Activated CD8-positive, alpha-beta memory T cell treated with anti-CD3 and anti-CD28 coated beads for 1 hour (primary cell): Measurements from ENCODE around the gene UPK3A.
A peak's percentile ranks its signal among the peaks of the same experiment; 100 is the strongest.

Source experiments
- DNase-seq, 2 donors: peaks; one replicate each; pipeline ENCODE4 v3.0.0-alpha.2; 2020; ENCODE audit warnings: low read depth in 1 of 2; ENCODE audit errors: extremely low read depth in 1 of 2

Gene UPK3A

GRCh38 chr22:45284705-45285262, at the start of gene UPK3A:
Gene UPK3A (plus strand): TSS chr22:45284949. CDS start chr22:45285014, 65 bp downstream.
- DNase-seq, result peak in 1 of 2 donors; percentile 41

- DNase-seq, result no peak
Observed at GRCh38 chr22:45235101-45235777, 49.5 kb upstream of the UPK3A start.

GRCh38 chr22:45235851-45236342, 48.9 kb upstream of the UPK3A start:
- DNase-seq, result no peak

GRCh38 chr22:45237065-45237990, 47.4 kb upstream of the UPK3A start:
- no peak for DNase-seq

GRCh38 chr22:45238076-45238956, 46.4 kb upstream of the UPK3A start:
- DNase-seq, result no peak

GRCh38 chr22:45238957-45239680, 45.6 kb upstream of the UPK3A start:
- no peak for DNase-seq

- no peak for DNase-seq
Observed at GRCh38 chr22:45239681-45240051, 45.1 kb upstream of the UPK3A start.

- DNase-seq, result peak in 1 of 2 donors; percentile 24
Observed at GRCh38 chr22:45240104-45240809, 44.5 kb upstream of the UPK3A start.

- peak; percentile 53 to 76 for DNase-seq
Observed at GRCh38 chr22:45240810-45241631, 43.7 kb upstream of the UPK3A start, which contains the start of gene KIAA0930. Gene KIAA0930 (minus strand): TSS chr22:45240894. CDS start chr22:45240703, 191 bp downstream.

GRCh38 chr22:45242778-45243191, 42.0 kb upstream of the UPK3A start:
- DNase-seq, result no peak

GRCh38 chr22:45244916-45245315, 39.8 kb upstream of the UPK3A start:
- DNase-seq, result no peak

- DNase-seq, result no peak
Observed at GRCh38 chr22:45246060-45246985, 38.4 kb upstream of the UPK3A start.

GRCh38 chr22:45248832-45249561, 35.8 kb upstream of the UPK3A start:
- no peak for DNase-seq

GRCh38 chr22:45251825-45252224, 32.9 kb upstream of the UPK3A start:
- DNase-seq, result no peak

GRCh38 chr22:45253039-45253641, 31.6 kb upstream of the UPK3A start:
- DNase-seq, result no peak

- DNase-seq, result no peak
Observed at GRCh38 chr22:45254388-45254787, 30.4 kb upstream of the UPK3A start.
